Lower lobe of right lung (tissue), 2 donors: ENCODE data around the gene ZNF25. TPM values are rescaled to one million over a fixed set of nuclear protein-coding genes. Genes with fewer than 3 reads are reported as not detected.
"Not testable (repeated sequence)": the region's sequence is repeated elsewhere in the genome, so short reads cannot be mapped to it uniquely, and the experiment has no call there.

ENCODE experiments used
- ATAC-seq, 2 donors: fragments of 200-7000 bp; cut with Tn5 transposase; one replicate each; pipeline ENCODE4 v1.9.1; 2020 to 2022; ENCODE audit warnings: mild to moderate bottlenecking in 2 of 2, moderate library complexity in 2 of 2
- DNase-seq: peaks from one replicate; pipeline ENCODE4 v3.0.0-alpha.2; 2020
- H3K27ac ChIP-seq: fragments of 200-600 bp; one replicate; pipeline ENCODE4 v1.8.0; 2022
- H3K27me3 ChIP-seq: fragments of 200-600 bp; one replicate; pipeline ENCODE4 v1.8.0; 2022; ENCODE audit warnings: low read depth
- H3K36me3 ChIP-seq: fragments of 200-600 bp; one replicate; pipeline ENCODE4 v1.8.0; 2022; ENCODE audit warnings: mild to moderate bottlenecking
- H3K4me1 ChIP-seq: fragments of 200-600 bp; one replicate; pipeline ENCODE4 v1.8.0; 2022
- H3K4me3 ChIP-seq: fragments of 200-600 bp; one replicate; pipeline ENCODE4 v1.8.0; 2022; ENCODE audit warnings: mild to moderate bottlenecking
- H3K9me3 ChIP-seq: fragments of 200-600 bp; one replicate; pipeline ENCODE4 v1.8.0; 2022
- intact Hi-C: fragments of 100-400 bp; cut with DNase I; formaldehyde crosslinking; loops from one replicate; pipeline ENCODE4 v1.11.0; 2022
- total RNA-seq: library from RNA; stranded (reverse); fragmentation: NEBNext Ultra II Directional; extraction: Animal tissue kit (Norgen Biotek cat#: 25700); gene quantifications from one replicate; pipeline ENCODE4 v1.2.1, GENCODE V29; 2021
- TF ChIP-seq, protein P1 (sequence below): fragments of 200-600 bp; IDR thresholded peaks from one replicate; pipeline ENCODE4 v1.8.0; 2022; ENCODE audit warnings: antibody characterized with exemption, mild to moderate bottlenecking
- donor health status: DM: no; HTN: yes; CAD: no; lungs with severe emphysema.

ZNF25 gene
- total RNA-seq, 1 donor from 2014 or later: 8.8 TPM

DNA sequence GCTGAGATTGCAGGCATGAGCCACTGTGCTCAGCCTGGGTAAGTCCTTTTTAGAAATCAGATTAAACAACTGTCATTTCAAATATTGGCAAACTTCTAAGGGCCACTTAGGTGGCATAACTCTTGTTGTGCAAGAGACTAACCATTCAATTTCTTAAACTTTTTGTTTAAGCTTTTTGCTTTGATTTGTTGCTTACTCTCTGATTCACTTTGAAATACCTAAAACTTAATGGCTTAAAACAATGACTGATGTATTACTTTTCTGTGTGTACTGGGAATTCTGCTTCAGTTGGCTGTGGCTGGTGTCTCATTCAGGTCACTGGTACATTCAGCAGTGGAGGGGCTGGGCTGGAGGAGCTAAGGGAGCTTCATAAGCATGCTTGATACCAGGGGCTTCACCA, 28.9 kb downstream of the ZNF25 start:
- H3K27ac ChIP-seq: no peak overlapping the region
- ATAC-seq (no peak), DNase-seq (no peak)
- H3K9me3 ChIP-seq: no peaks in the 10 kb centered on the region
- H3K4me3 ChIP-seq: no peak overlapping the region
- H3K27me3 ChIP-seq: no peaks in the 10 kb centered on the region
- intact Hi-C loops: no loop called here
- TF ChIP-seq, protein P1, sequence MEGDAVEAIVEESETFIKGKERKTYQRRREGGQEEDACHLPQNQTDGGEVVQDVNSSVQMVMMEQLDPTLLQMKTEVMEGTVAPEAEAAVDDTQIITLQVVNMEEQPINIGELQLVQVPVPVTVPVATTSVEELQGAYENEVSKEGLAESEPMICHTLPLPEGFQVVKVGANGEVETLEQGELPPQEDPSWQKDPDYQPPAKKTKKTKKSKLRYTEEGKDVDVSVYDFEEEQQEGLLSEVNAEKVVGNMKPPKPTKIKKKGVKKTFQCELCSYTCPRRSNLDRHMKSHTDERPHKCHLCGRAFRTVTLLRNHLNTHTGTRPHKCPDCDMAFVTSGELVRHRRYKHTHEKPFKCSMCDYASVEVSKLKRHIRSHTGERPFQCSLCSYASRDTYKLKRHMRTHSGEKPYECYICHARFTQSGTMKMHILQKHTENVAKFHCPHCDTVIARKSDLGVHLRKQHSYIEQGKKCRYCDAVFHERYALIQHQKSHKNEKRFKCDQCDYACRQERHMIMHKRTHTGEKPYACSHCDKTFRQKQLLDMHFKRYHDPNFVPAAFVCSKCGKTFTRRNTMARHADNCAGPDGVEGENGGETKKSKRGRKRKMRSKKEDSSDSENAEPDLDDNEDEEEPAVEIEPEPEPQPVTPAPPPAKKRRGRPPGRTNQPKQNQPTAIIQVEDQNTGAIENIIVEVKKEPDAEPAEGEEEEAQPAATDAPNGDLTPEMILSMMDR: no peak
- H3K4me1 ChIP-seq: no peaks in the 10 kb centered on the region
- H3K36me3 ChIP-seq: peaks cover 30% of the 10 kb centered on the region

GRCh38 chr10:37937864-37938263, 38.6 kb downstream of the ZNF25 start:
- no peak overlapping the region for H3K27ac ChIP-seq
- DNase-seq (no peak), ATAC-seq (no peak)
- no peaks in the 10 kb centered on the region for H3K36me3 ChIP-seq
- TF ChIP-seq, protein P1: no peak
- no peaks in the 10 kb centered on the region for H3K27me3 ChIP-seq
- no peak overlapping the region for H3K4me3 ChIP-seq
- H3K9me3 ChIP-seq: no peaks in the 10 kb centered on the region
- H3K4me1 ChIP-seq: no peaks in the 10 kb centered on the region
- intact Hi-C loops: no loop called here

DNA sequence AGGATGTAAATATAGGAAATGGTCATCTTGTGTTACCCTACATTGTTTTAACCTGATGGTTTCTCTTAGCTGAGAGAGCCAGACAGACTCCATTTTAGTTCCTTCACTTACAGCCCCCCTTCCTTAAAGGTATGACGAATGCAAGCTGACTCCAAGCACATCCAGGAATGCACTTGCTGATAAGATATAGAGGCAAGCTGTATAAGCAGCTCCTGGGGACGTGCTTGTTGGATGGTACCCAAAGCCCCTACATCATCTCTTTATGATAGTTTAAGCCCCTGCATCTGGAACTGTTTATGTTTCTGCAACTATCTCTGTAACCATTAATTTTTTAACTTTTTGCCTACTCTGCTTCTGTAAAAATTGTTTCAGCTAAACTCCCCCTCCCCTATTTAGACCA, 41.7 kb downstream of the ZNF25 start:
- H3K27me3 ChIP-seq: no peaks in the 10 kb centered on the region
- TF ChIP-seq, protein P1: no peak
- no peaks in the 10 kb centered on the region for H3K4me1 ChIP-seq
- H3K36me3 ChIP-seq: no peaks in the 10 kb centered on the region
- no peak for DNase-seq
- H3K27ac ChIP-seq: no peak overlapping the region
- H3K9me3 ChIP-seq: no peaks in the 10 kb centered on the region
- no peak overlapping the region for H3K4me3 ChIP-seq
- intact Hi-C loops: no loop called here
- no peak for ATAC-seq

DNA sequence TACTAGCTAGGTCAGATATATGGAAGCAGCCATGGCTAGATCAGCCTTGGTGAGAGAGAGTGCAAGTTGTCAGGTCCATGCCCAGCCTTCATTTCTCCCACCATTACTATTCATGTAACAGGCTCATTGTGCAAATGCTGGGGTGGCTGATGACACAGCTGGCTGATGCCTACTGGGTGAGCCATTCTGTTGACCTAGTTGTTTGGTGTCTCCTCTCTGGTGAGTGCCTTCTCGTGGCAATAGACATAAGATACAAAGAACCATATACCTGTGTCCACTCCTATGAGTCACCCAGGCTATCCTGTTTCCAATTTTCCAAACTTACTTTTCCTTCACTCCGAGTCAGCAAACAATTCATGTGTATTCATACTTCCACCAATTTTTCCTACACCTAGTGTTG, 46.0 kb downstream of the ZNF25 start:
- intact Hi-C loops: no loop called here
- DNase-seq (no peak), ATAC-seq (no peak)
- no peaks in the 10 kb centered on the region for H3K27me3 ChIP-seq
- H3K27ac ChIP-seq: no peak overlapping the region
- H3K4me1 ChIP-seq: no peaks in the 10 kb centered on the region
- no peaks in the 10 kb centered on the region for H3K9me3 ChIP-seq
- no peak overlapping the region for H3K4me3 ChIP-seq
- TF ChIP-seq, protein P1: no peak
- no peaks in the 10 kb centered on the region for H3K36me3 ChIP-seq

DNA sequence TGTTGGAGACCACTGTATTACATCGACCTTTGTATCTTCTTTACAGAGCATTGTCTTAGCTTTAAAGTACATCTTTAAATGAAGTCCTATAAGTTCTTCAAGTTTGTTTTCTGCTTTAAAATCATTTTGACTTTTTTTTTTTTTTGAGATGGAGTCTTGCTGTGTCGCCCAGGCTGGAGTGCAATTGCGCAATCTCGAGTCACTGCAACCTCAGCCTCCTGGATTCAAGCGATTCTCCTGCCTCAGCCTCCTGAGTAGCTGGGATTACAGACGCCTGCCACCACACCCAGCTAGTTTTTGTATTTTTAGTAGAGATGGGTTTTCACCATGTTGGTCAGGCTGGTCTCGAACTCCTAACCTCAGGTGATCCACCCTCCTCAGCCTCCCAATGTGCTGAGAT, 68.3 kb downstream of the ZNF25 start:
- H3K4me1 ChIP-seq, H3K9me3 ChIP-seq, H3K4me3 ChIP-seq, H3K36me3 ChIP-seq, H3K27me3 ChIP-seq, ATAC-seq, DNase-seq, intact Hi-C loops, H3K27ac ChIP-seq: not testable (repeated sequence)

GRCh38 chr10:37906382-37906781, 70.1 kb downstream of the ZNF25 start:
- Histone ChIP-seq H3K9me3 (no peaks in the 10 kb centered on the region), H3K4me3 (no peak overlapping the region), H3K36me3 (no peaks in the 10 kb centered on the region), H3K27ac (no peak overlapping the region), H3K27me3 (no peaks in the 10 kb centered on the region), H3K4me1 (no peaks in the 10 kb centered on the region)
- TF ChIP-seq, protein P1: no peak
- no peak for DNase-seq
- intact Hi-C loops: no loop called here
- no peak for ATAC-seq

Other genes with a start within 250 kb of the ZNF25 start
- 14.3 TPM for gene ZNF248, start 119.0 kb downstream of the ZNF25 start, total RNA-seq
- 30.2 TPM for gene ZNF33A, start 34.0 kb upstream of the ZNF25 start, total RNA-seq
- 16.6 TPM for gene ZNF37A, start 117.7 kb upstream of the ZNF25 start, total RNA-seq